ENCODE results near the gene TPPP2.

The TPPP2 gene

GRCh38 chr14:21068521-21069387, 38.7 kb downstream of the TPPP2 start:
- Histone ChIP-seq H3K9me3 (ENCODE audit: control insufficient read depth, low read length) (no peaks in the 10 kb centered on the region), H3K27ac (ENCODE audit: insufficient read depth, low read length, poor library complexity, severe bottlenecking) (no peak overlapping the region), H3K36me3 (ENCODE audit: control insufficient read depth, insufficient read depth, low read length) (no peaks in the 10 kb centered on the region), H3K27me3 (replicated peaks; ENCODE audit: control insufficient read depth, insufficient read depth, low read length, poor library complexity, severe bottlenecking) (peaks cover 47% of the 10 kb centered on the region), H3K4me1 (ENCODE audit: control insufficient read depth, insufficient read depth, low read length, poor library complexity, severe bottlenecking) (peaks cover 35% of the 10 kb centered on the region), H3K4me3 (ENCODE audit: insufficient read depth, low read depth, low read length, poor library complexity, severe bottlenecking) (peak overlapping the region; percentile 48)
- peak; percentile 36 to 49 (median 41) for DNase-seq

GRCh38 chr14:21069388-21070082, 39.5 kb downstream of the TPPP2 start:
- H3K4me3 ChIP-seq (ENCODE audit: insufficient read depth, low read depth, low read length, poor library complexity, severe bottlenecking) = peak overlapping the region; percentile 48
- DNase-seq = peak in 1 of 3 donors; percentile 20
- H3K4me1 ChIP-seq (ENCODE audit: control insufficient read depth, insufficient read depth, low read length, poor library complexity, severe bottlenecking) = peaks cover 35% of the 10 kb centered on the region
- no peaks in the 10 kb centered on the region for H3K36me3 ChIP-seq (ENCODE audit: control insufficient read depth, insufficient read depth, low read length)
- peaks cover 47% of the 10 kb centered on the region for H3K27me3 ChIP-seq (replicated peaks; ENCODE audit: control insufficient read depth, insufficient read depth, low read length, poor library complexity, severe bottlenecking)
- H3K9me3 ChIP-seq (ENCODE audit: control insufficient read depth, low read length) = no peaks in the 10 kb centered on the region
- H3K27ac ChIP-seq (ENCODE audit: insufficient read depth, low read length, poor library complexity, severe bottlenecking) = no peak overlapping the region

- H3K36me3 ChIP-seq (ENCODE audit: control insufficient read depth, insufficient read depth, low read length) = no peaks in the 10 kb centered on the region
- H3K4me3 ChIP-seq (ENCODE audit: insufficient read depth, low read depth, low read length, poor library complexity, severe bottlenecking) = peak within 1 kb of the TSS; percentile 48
- peaks cover 35% of the 10 kb centered on the region for H3K4me1 ChIP-seq (ENCODE audit: control insufficient read depth, insufficient read depth, low read length, poor library complexity, severe bottlenecking)
- H3K9me3 ChIP-seq (ENCODE audit: control insufficient read depth, low read length) = no peaks in the 10 kb centered on the region
- peaks cover 44% of the 10 kb centered on the region for H3K27me3 ChIP-seq (replicated peaks; ENCODE audit: control insufficient read depth, insufficient read depth, low read length, poor library complexity, severe bottlenecking)
- no peak within 1 kb of the TSS for H3K27ac ChIP-seq (ENCODE audit: insufficient read depth, low read length, poor library complexity, severe bottlenecking)
- DNase-seq = peak in 1 of 3 donors; percentile 9
These were observed 40.1 kb downstream of the TPPP2 start, which contains the start of gene ARHGEF40 for GRCh38 chr14:21070083-21070609. Gene ARHGEF40 (plus strand): TSS chr14:21070304. CDS start chr14:21070397, 93 bp downstream.

- H3K27ac ChIP-seq (ENCODE audit: insufficient read depth, low read length, poor library complexity, severe bottlenecking) = no peak overlapping the region
- peak overlapping the region; percentile 41 for H3K4me3 ChIP-seq (ENCODE audit: insufficient read depth, low read depth, low read length, poor library complexity, severe bottlenecking)
- no peak for DNase-seq
- H3K4me1 ChIP-seq (ENCODE audit: control insufficient read depth, insufficient read depth, low read length, poor library complexity, severe bottlenecking) = peaks cover 35% of the 10 kb centered on the region
- H3K36me3 ChIP-seq (ENCODE audit: control insufficient read depth, insufficient read depth, low read length) = no peaks in the 10 kb centered on the region
- no peaks in the 10 kb centered on the region for H3K9me3 ChIP-seq (ENCODE audit: control insufficient read depth, low read length)
- H3K27me3 ChIP-seq (replicated peaks; ENCODE audit: control insufficient read depth, insufficient read depth, low read length, poor library complexity, severe bottlenecking) = peaks cover 44% of the 10 kb centered on the region
These were observed 40.7 kb downstream of the TPPP2 start for GRCh38 chr14:21070610-21071224.

- peak overlapping the region; percentile 41 for H3K4me3 ChIP-seq (ENCODE audit: insufficient read depth, low read depth, low read length, poor library complexity, severe bottlenecking)
- no peaks in the 10 kb centered on the region for H3K9me3 ChIP-seq (ENCODE audit: control insufficient read depth, low read length)
- DNase-seq = peak; percentile 27 to 41 (median 34)
- no peaks in the 10 kb centered on the region for H3K36me3 ChIP-seq (ENCODE audit: control insufficient read depth, insufficient read depth, low read length)
- peaks cover 35% of the 10 kb centered on the region for H3K4me1 ChIP-seq (ENCODE audit: control insufficient read depth, insufficient read depth, low read length, poor library complexity, severe bottlenecking)
- H3K27ac ChIP-seq (ENCODE audit: insufficient read depth, low read length, poor library complexity, severe bottlenecking) = no peak overlapping the region
- peaks cover 44% of the 10 kb centered on the region for H3K27me3 ChIP-seq (replicated peaks; ENCODE audit: control insufficient read depth, insufficient read depth, low read length, poor library complexity, severe bottlenecking)
These were observed 41.4 kb downstream of the TPPP2 start for GRCh38 chr14:21071225-21072030.

- Histone ChIP-seq H3K4me1 (ENCODE audit: control insufficient read depth, insufficient read depth, low read length, poor library complexity, severe bottlenecking) (peaks cover 35% of the 10 kb centered on the region), H3K27me3 (replicated peaks; ENCODE audit: control insufficient read depth, insufficient read depth, low read length, poor library complexity, severe bottlenecking) (peaks cover 43% of the 10 kb centered on the region), H3K4me3 (ENCODE audit: insufficient read depth, low read depth, low read length, poor library complexity, severe bottlenecking) (peak overlapping the region; percentile 41), H3K36me3 (ENCODE audit: control insufficient read depth, insufficient read depth, low read length) (no peaks in the 10 kb centered on the region), H3K9me3 (ENCODE audit: control insufficient read depth, low read length) (no peaks in the 10 kb centered on the region), H3K27ac (ENCODE audit: insufficient read depth, low read length, poor library complexity, severe bottlenecking) (no peak overlapping the region)
- DNase-seq = no peak
These were observed 42.0 kb downstream of the TPPP2 start for GRCh38 chr14:21072031-21072473.

- H3K9me3 ChIP-seq (ENCODE audit: control insufficient read depth, low read length) = no peaks in the 10 kb centered on the region
- no peak overlapping the region for H3K27ac ChIP-seq (ENCODE audit: insufficient read depth, low read length, poor library complexity, severe bottlenecking)
- no peak for DNase-seq
- no peak overlapping the region for H3K4me3 ChIP-seq (ENCODE audit: insufficient read depth, low read depth, low read length, poor library complexity, severe bottlenecking)
- H3K36me3 ChIP-seq (ENCODE audit: control insufficient read depth, insufficient read depth, low read length) = no peaks in the 10 kb centered on the region
- H3K4me1 ChIP-seq (ENCODE audit: control insufficient read depth, insufficient read depth, low read length, poor library complexity, severe bottlenecking) = peaks cover 35% of the 10 kb centered on the region
- peaks cover 38% of the 10 kb centered on the region for H3K27me3 ChIP-seq (replicated peaks; ENCODE audit: control insufficient read depth, insufficient read depth, low read length, poor library complexity, severe bottlenecking)
These were observed 42.8 kb downstream of the TPPP2 start for GRCh38 chr14:21072781-21073339.

GRCh38 chr14:21073921-21074320, 43.9 kb downstream of the TPPP2 start:
- Histone ChIP-seq H3K36me3 (ENCODE audit: control insufficient read depth, insufficient read depth, low read length) (no peaks in the 10 kb centered on the region), H3K27ac (ENCODE audit: insufficient read depth, low read length, poor library complexity, severe bottlenecking) (no peak overlapping the region), H3K4me3 (ENCODE audit: insufficient read depth, low read depth, low read length, poor library complexity, severe bottlenecking) (no peak overlapping the region), H3K27me3 (replicated peaks; ENCODE audit: control insufficient read depth, insufficient read depth, low read length, poor library complexity, severe bottlenecking) (peaks cover 29% of the 10 kb centered on the region), H3K4me1 (ENCODE audit: control insufficient read depth, insufficient read depth, low read length, poor library complexity, severe bottlenecking) (peaks cover 28% of the 10 kb centered on the region), H3K9me3 (ENCODE audit: control insufficient read depth, low read length) (no peaks in the 10 kb centered on the region)
- no peak for DNase-seq
